ENCODE results near the gene ATP6V0D1.

DNA sequence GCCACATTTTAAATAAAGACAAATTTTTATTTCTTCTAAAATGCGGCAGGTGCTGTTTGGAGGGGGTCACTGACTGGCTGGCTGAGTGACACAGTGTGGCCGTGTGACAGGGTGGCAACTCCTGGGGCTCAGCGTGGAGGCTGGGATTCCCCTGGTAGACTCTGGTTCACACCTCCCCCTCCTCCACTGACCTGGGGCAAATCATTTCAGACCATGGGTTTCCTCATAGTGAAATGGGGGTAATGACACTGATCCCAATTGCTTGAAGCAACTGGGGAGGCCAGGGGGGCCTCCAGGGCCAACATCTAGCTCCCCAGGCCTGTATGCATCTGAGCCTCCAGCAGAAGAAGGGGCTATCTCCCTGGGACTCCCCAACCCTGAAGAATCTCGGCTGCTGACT, 43.4 kb downstream of the ATP6V0D1 start:
- TF ChIP-seq, protein P1, sequence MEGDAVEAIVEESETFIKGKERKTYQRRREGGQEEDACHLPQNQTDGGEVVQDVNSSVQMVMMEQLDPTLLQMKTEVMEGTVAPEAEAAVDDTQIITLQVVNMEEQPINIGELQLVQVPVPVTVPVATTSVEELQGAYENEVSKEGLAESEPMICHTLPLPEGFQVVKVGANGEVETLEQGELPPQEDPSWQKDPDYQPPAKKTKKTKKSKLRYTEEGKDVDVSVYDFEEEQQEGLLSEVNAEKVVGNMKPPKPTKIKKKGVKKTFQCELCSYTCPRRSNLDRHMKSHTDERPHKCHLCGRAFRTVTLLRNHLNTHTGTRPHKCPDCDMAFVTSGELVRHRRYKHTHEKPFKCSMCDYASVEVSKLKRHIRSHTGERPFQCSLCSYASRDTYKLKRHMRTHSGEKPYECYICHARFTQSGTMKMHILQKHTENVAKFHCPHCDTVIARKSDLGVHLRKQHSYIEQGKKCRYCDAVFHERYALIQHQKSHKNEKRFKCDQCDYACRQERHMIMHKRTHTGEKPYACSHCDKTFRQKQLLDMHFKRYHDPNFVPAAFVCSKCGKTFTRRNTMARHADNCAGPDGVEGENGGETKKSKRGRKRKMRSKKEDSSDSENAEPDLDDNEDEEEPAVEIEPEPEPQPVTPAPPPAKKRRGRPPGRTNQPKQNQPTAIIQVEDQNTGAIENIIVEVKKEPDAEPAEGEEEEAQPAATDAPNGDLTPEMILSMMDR (IDR thresholded peaks at IDR 0.05; ENCODE audit: poor library complexity, severe bottlenecking), result no peak
- no peak for TF ChIP-seq EP300 (conservative IDR thresholded peaks at IDR 0.05; ENCODE audit: poor library complexity, severe bottlenecking)
